Measurements from ENCODE around the gene GMDS. TPM values are rescaled to one million over a fixed set of nuclear protein-coding genes. Genes with fewer than 3 reads are reported as not detected.

The GMDS gene
- total RNA-seq, 1 donor from 2014 or later = 14.4 TPM

- DNase-seq (ENCODE audit: low spot score) = no peak
Observed at GRCh38 chr6:1896897-1897296, 348.5 kb downstream of the GMDS start.

- DNase-seq (ENCODE audit: low spot score) = no peak
Observed at GRCh38 chr6:1895721-1896120, 349.7 kb downstream of the GMDS start.

DNA sequence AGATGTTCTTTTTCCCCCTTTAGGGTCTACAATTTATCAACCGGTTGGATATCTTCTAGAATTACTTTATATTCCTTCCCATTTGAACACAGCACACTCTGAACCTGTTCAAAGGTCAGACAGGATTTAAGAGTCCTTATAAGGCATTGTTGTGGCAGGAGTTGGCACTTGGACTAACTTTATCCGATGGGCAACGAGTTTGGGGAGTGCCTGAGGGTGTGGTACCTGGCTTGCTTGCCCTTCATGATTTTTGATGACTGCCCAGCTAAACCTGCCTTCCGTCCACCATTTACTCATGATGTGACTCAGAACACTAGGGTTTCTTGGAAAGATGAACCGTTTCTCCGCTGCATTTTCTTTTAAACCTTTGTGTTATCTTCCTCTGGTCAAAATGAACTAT is 350.5 kb downstream of the GMDS start:
- DNase-seq (ENCODE audit: low spot score) = no peak

DNA sequence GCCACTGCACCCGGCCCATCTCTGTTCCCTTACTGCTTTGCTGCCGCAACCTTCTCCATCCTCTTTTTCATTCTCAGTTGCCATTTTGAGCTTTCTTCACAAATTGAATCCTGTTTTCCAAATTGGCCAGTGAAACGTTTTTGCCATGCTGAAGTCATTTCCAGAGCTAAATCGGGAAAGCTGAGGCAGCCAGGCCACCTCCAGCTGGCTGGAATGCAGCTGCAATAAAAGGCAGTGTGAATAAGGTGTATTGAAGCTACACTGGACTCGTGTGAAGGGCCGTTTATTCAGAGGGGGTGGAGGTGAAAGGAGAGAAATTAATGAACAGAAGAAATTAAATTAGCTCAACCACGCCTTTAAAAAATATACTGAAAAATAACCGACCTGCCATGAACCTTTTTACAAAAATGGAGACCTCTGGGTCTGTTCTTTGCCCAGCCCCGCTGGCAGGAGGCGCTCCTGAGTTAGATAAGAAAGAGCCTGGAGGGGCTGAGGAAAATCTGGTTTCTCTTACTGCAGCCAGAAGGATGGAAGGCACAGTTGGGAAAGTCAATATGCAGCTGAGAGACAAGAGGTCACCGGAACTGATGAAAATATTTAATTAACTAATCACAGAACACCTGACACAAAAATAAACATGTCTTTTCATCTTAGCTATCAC is 351.8 kb downstream of the GMDS start:
- no peak for DNase-seq (ENCODE audit: low spot score)

- no peak for DNase-seq (ENCODE audit: low spot score)
Observed at GRCh38 chr6:1892716-1893115, 352.7 kb downstream of the GMDS start.

GRCh38 chr6:1890987-1891386 is 354.4 kb downstream of the GMDS start:
- DNase-seq (ENCODE audit: low spot score) = no peak

DNA sequence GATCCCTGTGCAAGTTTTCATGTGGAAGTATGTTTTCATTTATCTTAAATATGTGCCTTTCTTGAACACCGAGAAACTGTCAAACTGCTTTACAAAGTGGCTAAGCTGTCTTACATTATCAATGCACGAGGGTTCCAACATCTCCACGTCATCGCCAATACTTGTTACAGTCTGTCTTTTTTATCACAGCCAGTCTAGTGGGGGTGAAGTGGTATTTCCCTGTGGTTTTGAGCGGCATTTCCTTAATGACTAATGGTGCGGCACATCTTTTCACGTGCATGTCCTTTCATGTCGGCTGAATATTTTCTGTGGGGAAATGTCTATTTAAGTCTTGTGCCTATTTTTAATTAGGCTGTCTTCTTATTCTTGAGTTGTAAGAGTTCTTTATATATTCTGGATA is 355.3 kb downstream of the GMDS start:
- no peak for DNase-seq (ENCODE audit: low spot score)

DNA sequence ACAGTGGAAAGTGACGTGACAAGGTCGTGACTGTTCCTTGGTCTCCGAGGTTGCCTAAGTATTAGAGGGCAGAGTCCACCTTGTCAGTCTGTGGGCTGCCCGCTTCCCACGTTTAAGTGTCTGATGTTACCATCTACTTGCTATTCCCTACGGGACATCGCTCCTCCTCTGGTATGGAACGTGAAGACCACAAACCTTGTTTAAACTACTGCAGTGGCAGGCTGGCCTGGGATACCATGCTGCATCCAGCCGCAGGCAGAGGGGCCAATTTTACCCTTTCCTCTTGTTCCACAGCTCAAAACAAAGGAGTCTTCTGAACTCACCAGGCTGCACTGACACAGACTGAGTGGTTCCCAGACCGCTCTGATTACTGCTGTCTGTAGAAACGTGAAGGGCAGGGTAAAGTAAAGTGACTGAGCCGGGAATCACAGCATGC is 359.8 kb downstream of the GMDS start:
- peak; percentile 28 for DNase-seq (ENCODE audit: low spot score)

GRCh38 chr6:1884313-1884712 is 361.1 kb downstream of the GMDS start:
- DNase-seq (ENCODE audit: low spot score) = peak; percentile 66

DNA sequence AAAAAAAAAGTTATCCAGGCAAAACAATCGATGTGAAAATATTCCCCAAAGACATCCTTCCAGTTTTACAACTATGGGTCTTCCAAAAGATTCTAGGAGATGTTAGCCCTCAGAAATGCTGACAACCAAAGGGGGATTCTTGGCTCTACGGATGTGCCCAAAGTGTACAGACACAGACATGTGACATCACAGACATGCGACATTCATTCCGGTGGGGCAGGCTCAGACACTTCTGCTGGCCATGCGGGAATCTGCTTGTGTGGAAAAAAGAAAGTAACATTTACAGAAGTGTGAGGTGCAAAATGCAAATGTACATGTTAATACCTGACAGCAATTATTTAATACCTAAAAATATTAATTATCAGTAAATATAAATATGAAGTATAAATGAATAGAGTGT is 367.1 kb downstream of the GMDS start:
- DNase-seq (ENCODE audit: low spot score) = no peak

GRCh38 chr6:1873781-1874180 is 371.6 kb downstream of the GMDS start:
- no peak for DNase-seq (ENCODE audit: low spot score)

DNA sequence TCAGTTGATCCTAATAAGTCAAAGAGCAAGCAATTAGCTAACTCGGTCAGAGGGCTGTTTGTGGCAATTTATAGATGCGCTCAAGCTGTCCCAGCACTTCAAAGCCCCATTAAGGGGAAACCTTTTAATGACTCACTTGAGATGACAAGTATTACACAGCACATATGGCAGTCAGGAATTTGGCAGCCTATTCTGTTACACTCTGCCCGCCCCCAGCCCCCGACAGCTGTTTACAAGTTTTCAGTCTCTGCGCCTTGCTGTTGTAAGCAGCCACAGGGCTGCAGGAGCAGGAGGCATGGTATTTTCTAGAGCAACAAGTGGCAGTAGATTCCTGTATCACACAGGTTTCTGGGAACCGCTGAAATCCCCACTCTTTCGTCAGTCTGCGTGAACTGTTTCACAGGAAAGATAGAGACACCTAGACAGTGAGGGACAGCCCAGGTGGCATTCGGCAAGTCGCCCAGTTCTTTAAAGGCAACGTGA is 372.7 kb downstream of the GMDS start:
- peak; percentile 29 for DNase-seq (ENCODE audit: low spot score)

- no peak for DNase-seq (ENCODE audit: low spot score)
Observed at GRCh38 chr6:1871724-1872315, 373.6 kb downstream of the GMDS start.

- DNase-seq (ENCODE audit: low spot score) = no peak
Observed at GRCh38 chr6:1870932-1871331, 374.5 kb downstream of the GMDS start.

DNA sequence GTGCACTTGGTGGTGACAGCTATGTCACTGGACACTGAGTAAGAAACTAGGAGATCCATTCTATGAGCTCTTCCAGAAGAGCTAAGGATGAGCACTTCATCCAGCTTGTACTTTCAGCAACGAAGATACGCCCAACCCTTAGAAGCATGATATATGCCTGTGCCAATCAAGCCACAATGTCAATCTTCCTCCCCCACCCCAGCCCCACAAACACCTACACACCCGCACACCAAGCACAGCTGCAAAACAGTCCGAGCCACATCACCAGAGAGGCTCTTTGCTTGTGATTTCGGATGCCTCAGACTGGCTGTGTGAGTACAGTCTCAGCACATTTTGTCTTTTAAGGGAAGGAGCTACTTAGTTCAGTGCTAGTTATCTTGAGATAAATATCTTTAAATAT is 375.2 kb downstream of the GMDS start:
- DNase-seq (ENCODE audit: low spot score) = no peak

GRCh38 chr6:1869769-1870168 is 375.6 kb downstream of the GMDS start:
- no peak for DNase-seq (ENCODE audit: low spot score)

DNA sequence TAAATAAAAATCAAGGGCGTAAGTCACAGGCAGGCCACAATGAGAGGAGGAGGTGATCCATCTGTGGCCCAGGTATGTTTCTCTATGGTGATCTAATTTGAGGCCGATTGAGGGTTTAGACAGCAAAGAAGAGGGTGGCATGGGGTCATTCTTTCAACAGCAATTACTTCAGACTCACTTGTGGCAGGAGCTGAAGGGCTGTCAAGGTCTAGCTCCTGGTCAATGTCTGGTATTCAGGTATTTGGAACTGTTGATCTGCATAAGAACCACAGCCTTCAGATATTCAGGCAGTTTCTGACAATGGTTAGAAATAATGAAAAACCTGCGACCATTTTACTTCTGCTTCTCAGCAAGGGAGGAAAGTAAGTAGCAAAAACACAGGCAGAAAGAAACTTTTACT is 376.1 kb downstream of the GMDS start:
- DNase-seq (ENCODE audit: low spot score) = no peak

DNA sequence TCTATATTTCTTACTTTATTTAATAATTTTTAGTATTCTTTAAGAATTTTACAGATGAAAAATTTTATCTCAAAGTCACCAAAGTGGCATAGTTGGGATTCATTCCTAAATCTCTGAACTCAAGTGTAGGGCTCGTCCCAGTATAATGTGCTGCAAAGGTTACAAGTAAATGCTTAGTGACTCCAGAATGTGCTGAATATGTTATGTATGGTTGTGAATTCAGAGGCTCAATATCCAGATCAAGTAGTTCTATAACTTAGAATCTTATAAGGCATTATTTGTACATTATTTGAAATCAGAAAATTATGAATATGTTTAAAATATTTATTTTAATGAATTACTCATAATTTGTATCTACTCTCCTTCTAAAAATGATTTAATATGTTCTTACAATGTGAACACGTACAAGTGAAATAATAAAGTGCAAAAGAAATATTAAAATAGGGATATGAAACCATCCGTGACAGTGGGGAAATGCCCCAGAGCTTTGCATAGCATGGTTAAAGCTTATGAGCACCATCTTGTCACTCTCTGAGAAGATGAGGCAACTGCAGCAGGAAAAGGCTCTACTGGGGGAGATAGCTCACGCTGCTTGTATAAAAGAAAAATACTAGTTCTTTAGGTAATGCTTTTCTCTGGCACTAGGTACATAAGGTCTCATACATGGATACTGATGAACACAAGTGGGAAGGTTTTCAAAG is 376.7 kb downstream of the GMDS start:
- no peak for DNase-seq (ENCODE audit: low spot score)

DNA sequence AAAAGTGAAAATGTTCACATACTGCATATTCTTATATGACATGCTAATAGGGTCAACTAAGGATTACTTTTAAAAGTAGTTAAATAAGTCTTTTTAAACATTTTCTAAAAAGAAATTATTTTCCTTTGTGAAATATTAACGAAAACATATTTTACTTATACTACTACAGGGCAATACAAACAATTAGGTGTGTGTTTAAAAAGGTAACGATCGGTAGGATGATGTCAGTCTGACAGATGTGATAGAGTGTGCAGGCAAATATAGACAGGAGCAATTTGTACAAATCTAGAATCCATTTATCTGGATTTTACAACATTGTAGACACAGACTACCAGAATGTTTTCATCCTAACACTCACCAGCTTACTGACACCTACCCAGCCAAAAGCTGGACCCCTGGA is 378.2 kb downstream of the GMDS start:
- no peak for DNase-seq (ENCODE audit: low spot score)

DNA sequence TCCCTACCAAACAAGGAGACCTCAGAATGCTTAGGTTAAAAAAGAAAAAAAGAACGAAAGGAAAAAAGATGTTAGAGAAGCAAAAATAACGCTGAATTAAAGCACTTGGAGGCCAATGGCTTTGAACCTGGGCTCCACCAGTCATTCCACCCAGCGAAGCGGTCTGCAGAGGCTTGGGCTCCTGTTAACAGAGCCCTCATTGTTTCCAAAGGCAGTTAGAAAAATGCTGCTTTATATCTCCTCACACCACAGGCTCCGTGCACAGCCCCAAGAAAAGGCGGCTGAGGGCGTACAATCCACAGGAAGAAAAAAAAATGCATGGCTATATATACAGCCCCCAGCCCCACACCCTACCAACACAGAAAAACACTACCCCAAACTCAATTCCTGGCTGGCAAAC is 379.8 kb downstream of the GMDS start:
- DNase-seq (ENCODE audit: low spot score) = no peak

DNA sequence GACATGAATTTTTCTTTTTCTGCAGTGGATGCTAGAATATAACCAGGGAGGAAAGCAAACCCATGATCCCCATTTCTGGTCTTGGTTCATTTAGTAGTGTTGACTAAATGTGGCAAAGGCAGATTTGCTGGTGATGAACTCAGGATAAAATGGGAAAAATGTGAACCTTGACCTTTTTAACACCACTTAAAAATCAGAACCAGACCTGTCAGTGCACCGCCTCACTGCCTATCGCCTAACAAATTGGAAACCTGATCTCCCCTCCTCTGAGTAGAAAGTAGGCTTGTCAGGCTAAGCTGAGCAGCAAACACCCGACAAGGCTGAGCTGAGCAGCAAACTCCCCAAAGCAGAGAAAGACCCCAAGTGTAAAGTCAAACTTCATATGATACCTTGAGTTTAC is 380.9 kb downstream of the GMDS start:
- no peak for DNase-seq (ENCODE audit: low spot score)

- DNase-seq (ENCODE audit: low spot score) = no peak
Observed at GRCh38 chr6:1862411-1862810, 383.0 kb downstream of the GMDS start.

DNA sequence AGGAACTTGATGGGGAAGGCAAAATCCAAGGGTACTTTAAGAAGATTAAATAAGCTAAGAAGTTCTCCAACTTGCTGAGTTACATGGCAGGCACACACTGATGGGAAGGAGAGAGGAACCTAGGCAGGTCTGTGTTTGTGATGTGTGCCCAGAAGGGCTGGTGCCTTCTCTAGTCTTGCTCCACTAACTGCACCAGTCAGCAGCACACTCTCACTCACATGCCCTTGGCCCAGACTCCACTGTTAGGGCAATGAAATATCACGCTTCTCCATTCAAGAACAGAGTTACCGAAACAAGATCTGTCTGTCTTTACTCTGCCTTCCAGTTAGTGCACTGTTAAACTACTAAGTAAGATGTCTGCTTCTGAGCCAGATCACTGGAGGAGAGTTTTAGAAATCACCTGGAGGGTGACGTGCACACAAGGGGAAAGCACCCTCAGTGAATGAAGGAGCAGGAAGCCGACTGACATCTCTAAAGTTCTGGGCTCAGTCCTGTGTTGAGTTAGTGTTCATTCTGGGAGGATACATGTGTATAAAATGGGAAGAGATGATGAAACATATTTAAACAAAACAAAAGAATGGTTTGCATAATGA is 384.6 kb downstream of the GMDS start:
- no peak for DNase-seq (ENCODE audit: low spot score)
